ENCODE data around the gene DPEP2NB. TPM values are rescaled to one million over a fixed set of nuclear protein-coding genes. Genes with fewer than 3 reads are reported as not detected.
"Not testable (repeated sequence)": the region's sequence is repeated elsewhere in the genome, so short reads cannot be mapped to it uniquely, and the experiment has no call there.

The DPEP2NB gene
- total RNA-seq, 4 donors from 2014 or later: not detected

- 72 to 77% methylated on average over 8 to 9 of the region's 9 CpGs for WGBS, 2 donors
- intact Hi-C loops (cut with DNase I; ENCODE audit: low total_unique reads): no loop called here
Measured at GRCh38 chr16:68009157-68009735, 6.5 kb downstream of the DPEP2NB start.

GRCh38 chr16:68005786-68006286 lies 9.9 kb downstream of the DPEP2NB start:
- TF ChIP-seq CTCF (IDR thresholded peaks at IDR 0.05) (no peak), POLR2A (IDR thresholded peaks at IDR 0.05) (no peak)
- intact Hi-C loops (cut with DNase I; ENCODE audit: low total_unique reads): no loop called here
- H3K4me3 ChIP-seq (ENCODE audit: low read depth, poor library complexity, severe bottlenecking): no peak overlapping the region
- 17 to 21% methylated on average over 6 of the region's 6 CpGs for WGBS, 2 donors
- DNase-seq (ENCODE audit: low spot score in 2 of 2): peak in 1 of 2 donors; percentile 74

More at GRCh38 chr16:68009157-68009735, 6.5 kb downstream of the DPEP2NB start:
- H3K4me3 ChIP-seq (ENCODE audit: low read depth, poor library complexity, severe bottlenecking): no peak overlapping the region
- TF ChIP-seq CTCF (IDR thresholded peaks at IDR 0.05) (no peak), POLR2A (IDR thresholded peaks at IDR 0.05) (no peak)
- no peak for DNase-seq (ENCODE audit: low spot score in 2 of 2)

GRCh38 chr16:68005211-68005610 lies 10.5 kb downstream of the DPEP2NB start:
- intact Hi-C loops (cut with DNase I; ENCODE audit: low total_unique reads): no loop called here
- DNase-seq (ENCODE audit: low spot score in 2 of 2): no peak
- no peak overlapping the region for H3K4me3 ChIP-seq (ENCODE audit: low read depth, poor library complexity, severe bottlenecking)
- no peak for TF ChIP-seq CTCF (IDR thresholded peaks at IDR 0.05)
- TF ChIP-seq POLR2A (IDR thresholded peaks at IDR 0.05): no peak
- 78 to 79% methylated on average over 9 of the region's 9 CpGs for WGBS, 2 donors

- H3K4me3 ChIP-seq (ENCODE audit: low read depth, poor library complexity, severe bottlenecking): no peak overlapping the region
- intact Hi-C loops (cut with DNase I; ENCODE audit: low total_unique reads): no loop called here
- no peak for DNase-seq (ENCODE audit: low spot score in 2 of 2)
- WGBS, 2 donors: 71 to 82% methylated on average over 4 of the region's 4 CpGs
- TF ChIP-seq CTCF (IDR thresholded peaks at IDR 0.05): no peak
- no peak for TF ChIP-seq POLR2A (IDR thresholded peaks at IDR 0.05)
Measured at GRCh38 chr16:68003031-68003430, 12.7 kb downstream of the DPEP2NB start.

GRCh38 chr16:68000450-68000849 lies 15.3 kb downstream of the DPEP2NB start:
- no peak overlapping the region for H3K4me3 ChIP-seq (ENCODE audit: low read depth, poor library complexity, severe bottlenecking)
- DNase-seq (ENCODE audit: low spot score in 2 of 2): no peak
- 50 to 56% methylated on average over 3 of the region's 3 CpGs for WGBS, 2 donors
- intact Hi-C loops (cut with DNase I; ENCODE audit: low total_unique reads): no loop called here
- TF ChIP-seq CTCF (IDR thresholded peaks at IDR 0.05) (no peak), POLR2A (IDR thresholded peaks at IDR 0.05) (no peak)

- TF ChIP-seq CTCF (IDR thresholded peaks at IDR 0.05): no peak
- TF ChIP-seq POLR2A (IDR thresholded peaks at IDR 0.05): no peak
- intact Hi-C loops (cut with DNase I; ENCODE audit: low total_unique reads): loop anchor here (10.0 kb wide), 1 partner anchor 225 kb away; no protein-coding TSS in a partner anchor
- 44 to 53% methylated on average over 2 of the region's 2 CpGs for WGBS, 2 donors
- DNase-seq (ENCODE audit: low spot score in 2 of 2): no peak
- H3K4me3 ChIP-seq (ENCODE audit: low read depth, poor library complexity, severe bottlenecking): no peak overlapping the region
Measured at GRCh38 chr16:67999985-68000384, 15.7 kb downstream of the DPEP2NB start.

- DNase-seq (ENCODE audit: low spot score in 2 of 2): peak in 1 of 2 donors; percentile 41
- not testable (repeated sequence) for H3K4me3 ChIP-seq (ENCODE audit: low read depth, poor library complexity, severe bottlenecking)
- intact Hi-C loops (cut with DNase I; ENCODE audit: low total_unique reads): loop anchor here (10.0 kb wide), 1 partner anchor 226 kb away; no protein-coding TSS in a partner anchor
- 71 to 75% methylated on average over 18 of the region's 18 CpGs for WGBS, 2 donors
Measured at GRCh38 chr16:67998779-67999688, 16.7 kb downstream of the DPEP2NB start, which contains the start of gene DPEP2. TSS of gene DPEP2 (minus strand) at chr16:67999484. CDS start at chr16:67993212, 6,272 bp downstream.
